ENCODE results near the gene LIMCH1. TPM values are rescaled to one million over a fixed set of nuclear protein-coding genes. Genes with fewer than 3 reads are reported as not detected.

LIMCH1 gene
- total RNA-seq, 1 donor = 8.7 TPM

- DNase-seq (ENCODE audit: low read depth) = no peak
- no peak overlapping the region for H3K4me3 ChIP-seq (ENCODE audit: low read depth, low read length)
- no peak for TF ChIP-seq CTCF (IDR thresholded peaks at IDR 0.05; ENCODE audit: insufficient read depth, low read length)
Measured at GRCh38 chr4:41580007-41580406, 42.0 kb downstream of the LIMCH1 start.

GRCh38 chr4:41586675-41587225 lies 48.8 kb downstream of the LIMCH1 start:
- no peak overlapping the region for H3K4me3 ChIP-seq (ENCODE audit: low read depth, low read length)
- TF ChIP-seq CTCF (IDR thresholded peaks at IDR 0.05; ENCODE audit: insufficient read depth, low read length) = no peak
- DNase-seq (ENCODE audit: low read depth) = peak; percentile 31

DNA sequence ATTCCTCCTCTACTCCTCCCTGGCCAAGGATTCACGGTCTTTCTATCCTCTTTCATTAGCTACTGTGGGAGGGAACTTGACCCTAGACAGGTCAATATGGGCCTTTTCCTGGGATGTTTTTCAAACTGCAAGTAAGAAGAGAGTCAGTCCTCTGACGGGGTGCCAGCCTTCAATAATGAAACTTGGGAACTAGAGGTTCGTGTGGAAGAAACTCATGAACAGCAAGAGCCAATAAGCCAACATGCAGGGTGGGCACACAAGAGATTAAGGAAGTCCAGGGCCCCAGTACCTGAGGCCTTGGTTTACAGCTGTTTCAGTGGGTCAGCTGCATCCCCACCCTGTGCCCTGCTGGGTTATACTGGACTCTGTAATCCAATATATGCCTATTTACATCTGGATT lies 49.3 kb downstream of the LIMCH1 start:
- no peak for TF ChIP-seq CTCF (IDR thresholded peaks at IDR 0.05; ENCODE audit: insufficient read depth, low read length)
- no peak for DNase-seq (ENCODE audit: low read depth)
- H3K4me3 ChIP-seq (ENCODE audit: low read depth, low read length) = no peak overlapping the region

DNA sequence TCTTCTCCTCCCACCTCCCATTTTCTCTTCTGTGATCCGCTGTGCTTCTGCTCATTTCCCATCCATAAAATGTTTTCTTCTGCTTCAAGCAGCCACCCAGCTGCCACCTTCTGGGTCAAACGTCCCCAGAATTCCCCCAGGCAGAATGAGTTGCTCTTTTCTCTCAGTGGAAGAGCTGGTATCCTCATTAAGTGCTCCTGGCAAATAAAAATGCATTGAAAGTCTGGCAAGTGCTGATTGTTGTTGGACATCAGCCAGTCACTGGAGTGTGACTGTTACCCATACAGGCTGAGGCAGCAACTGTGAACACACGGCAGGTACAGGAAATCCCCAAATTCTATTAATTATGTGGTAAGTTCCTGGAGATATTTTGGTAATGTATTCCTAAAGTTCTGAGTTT lies 52.6 kb downstream of the LIMCH1 start:
- no peak for TF ChIP-seq CTCF (IDR thresholded peaks at IDR 0.05; ENCODE audit: insufficient read depth, low read length)
- no peak overlapping the region for H3K4me3 ChIP-seq (ENCODE audit: low read depth, low read length)
- no peak for DNase-seq (ENCODE audit: low read depth)

DNA sequence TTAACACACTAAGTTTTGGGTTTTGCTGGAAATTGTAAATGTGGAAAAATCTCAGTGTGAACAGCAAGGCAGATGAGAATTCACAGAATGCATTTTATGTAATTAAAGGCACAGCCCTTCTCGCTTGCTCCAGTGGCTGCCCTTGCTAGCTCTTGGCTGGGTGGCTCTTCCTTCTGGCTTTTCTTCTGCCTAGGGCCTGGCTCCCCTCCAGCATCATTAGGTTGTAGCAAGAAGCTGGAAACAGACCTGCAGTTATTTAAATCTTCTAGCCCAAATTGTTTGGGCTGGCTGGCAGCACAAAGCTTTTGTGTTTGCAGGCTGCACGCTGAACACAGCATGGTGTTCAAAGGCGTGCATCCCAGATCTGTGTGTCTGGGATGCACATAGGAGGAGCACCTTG lies 56.5 kb downstream of the LIMCH1 start:
- no peak overlapping the region for H3K4me3 ChIP-seq (ENCODE audit: low read depth, low read length)
- TF ChIP-seq CTCF (IDR thresholded peaks at IDR 0.05; ENCODE audit: insufficient read depth, low read length) = no peak
- DNase-seq (ENCODE audit: low read depth) = peak; percentile 35

DNA sequence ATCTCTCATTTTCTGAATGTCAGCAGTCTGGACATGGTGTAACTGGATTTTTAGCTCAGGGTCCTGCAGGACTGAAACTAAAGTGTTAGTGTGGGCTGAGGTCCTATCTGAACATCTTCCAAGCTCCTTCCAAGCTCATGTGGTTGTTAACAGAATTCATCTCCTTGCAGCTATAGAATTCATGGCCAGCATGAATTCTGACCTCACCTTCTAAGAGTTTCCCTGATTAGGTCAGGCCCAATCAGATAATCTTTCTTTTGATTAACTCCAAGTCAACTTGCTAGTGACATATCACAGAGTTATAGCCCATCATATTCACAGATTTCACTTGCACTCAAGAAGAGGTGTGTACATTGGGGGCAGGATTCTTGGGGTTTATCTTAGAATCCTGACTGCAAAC lies 59.5 kb downstream of the LIMCH1 start:
- no peak for TF ChIP-seq CTCF (IDR thresholded peaks at IDR 0.05; ENCODE audit: insufficient read depth, low read length)
- no peak overlapping the region for H3K4me3 ChIP-seq (ENCODE audit: low read depth, low read length)
- DNase-seq (ENCODE audit: low read depth) = no peak

GRCh38 chr4:41598580-41598979 lies 60.6 kb downstream of the LIMCH1 start:
- peak; percentile 13 for DNase-seq (ENCODE audit: low read depth)
- no peak overlapping the region for H3K4me3 ChIP-seq (ENCODE audit: low read depth, low read length)
- TF ChIP-seq CTCF (IDR thresholded peaks at IDR 0.05; ENCODE audit: insufficient read depth, low read length) = no peak
